Renal cortical epithelial cell (primary cell): Measurements from ENCODE around the gene PDE2A. TPM values are rescaled to one million over a fixed set of nuclear protein-coding genes. Genes with fewer than 3 reads are reported as not detected.

Source experiments
- DNase-seq: peaks from one replicate; pipeline ENCODE4 v3.0.0-alpha.2; 2011; ENCODE audit warnings: low read depth
- total RNA-seq: library from RNA; depleted of rRNA; stranded (reverse); fragments of >200 nt; gene quantifications from 2 replicates; pipeline ENCODE4 v1.2.3, GENCODE V29; 2014

Gene PDE2A
- total RNA-seq, 1 donor from 2014 or later = 0.50 TPM

GRCh38 chr11:72704783-72705265, 30.6 kb upstream of the PDE2A start:
- DNase-seq = no peak

GRCh38 chr11:72704028-72704782, 30.0 kb upstream of the PDE2A start:
- no peak for DNase-seq

GRCh38 chr11:72703267-72704008, 29.2 kb upstream of the PDE2A start:
- no peak for DNase-seq

GRCh38 chr11:72702577-72703241, 28.5 kb upstream of the PDE2A start:
- no peak for DNase-seq

GRCh38 chr11:72702096-72702495, 27.9 kb upstream of the PDE2A start:
- DNase-seq = no peak

GRCh38 chr11:72701466-72701865, 27.2 kb upstream of the PDE2A start:
- no peak for DNase-seq

GRCh38 chr11:72700146-72700545, 25.9 kb upstream of the PDE2A start:
- peak; percentile 37 for DNase-seq

- no peak for DNase-seq
Observed at GRCh38 chr11:72697814-72698213, 23.6 kb upstream of the PDE2A start.

GRCh38 chr11:72696866-72697700, 22.9 kb upstream of the PDE2A start:
- no peak for DNase-seq

GRCh38 chr11:72695354-72695753, 21.1 kb upstream of the PDE2A start:
- DNase-seq = no peak

- DNase-seq = no peak
Observed at GRCh38 chr11:72693271-72693968, 19.2 kb upstream of the PDE2A start.

GRCh38 chr11:72692498-72693237, 18.4 kb upstream of the PDE2A start:
- DNase-seq = no peak

- no peak for DNase-seq
Observed at GRCh38 chr11:72690166-72690565, 15.9 kb upstream of the PDE2A start.

- DNase-seq = no peak
Observed at GRCh38 chr11:72688929-72689328, 14.7 kb upstream of the PDE2A start.

- no peak for DNase-seq
Observed at GRCh38 chr11:72688486-72688885, 14.3 kb upstream of the PDE2A start.

- no peak for DNase-seq
Observed at GRCh38 chr11:72687326-72687725, 13.1 kb upstream of the PDE2A start.

GRCh38 chr11:72686639-72687220, 12.5 kb upstream of the PDE2A start:
- DNase-seq = no peak

- DNase-seq = no peak
Observed at GRCh38 chr11:72685560-72686480, 11.6 kb upstream of the PDE2A start.
